NOMO-1 (cell line): ENCODE data around the gene STX16.

Source experiments
- DNase-seq, 2 experiments: peaks; one replicate each; lab custom pipeline; 2025; ENCODE audit not compliant: unreplicated experiment in 2 of 2; lab: John Stamatoyannopoulos, UW

Gene STX16

DNA sequence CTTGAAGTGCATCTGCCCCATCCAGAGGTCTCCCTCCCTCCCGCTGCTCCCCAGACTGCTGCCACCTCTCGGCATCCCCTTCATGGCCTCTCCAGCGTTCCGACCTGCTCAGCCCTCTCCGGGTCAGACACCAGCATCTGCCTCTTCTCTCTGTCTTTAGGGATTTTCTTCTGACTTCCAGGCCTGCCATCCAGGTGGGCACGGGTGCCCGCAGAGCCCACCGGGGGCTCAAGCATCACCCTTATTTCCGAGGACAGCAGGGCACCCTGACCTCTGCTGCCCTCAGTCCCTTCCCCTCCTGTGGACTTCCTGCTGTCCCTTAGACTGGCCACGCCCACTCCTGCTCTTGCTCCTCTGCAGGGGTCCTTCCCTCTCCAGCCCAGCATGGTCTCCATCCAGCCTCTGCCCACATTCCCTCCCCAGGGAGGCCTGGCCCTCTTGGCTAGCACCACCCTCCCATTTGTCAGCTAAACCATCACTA, 44.9 kb downstream of the STX16 start:
- DNase-seq: no peak

DNA sequence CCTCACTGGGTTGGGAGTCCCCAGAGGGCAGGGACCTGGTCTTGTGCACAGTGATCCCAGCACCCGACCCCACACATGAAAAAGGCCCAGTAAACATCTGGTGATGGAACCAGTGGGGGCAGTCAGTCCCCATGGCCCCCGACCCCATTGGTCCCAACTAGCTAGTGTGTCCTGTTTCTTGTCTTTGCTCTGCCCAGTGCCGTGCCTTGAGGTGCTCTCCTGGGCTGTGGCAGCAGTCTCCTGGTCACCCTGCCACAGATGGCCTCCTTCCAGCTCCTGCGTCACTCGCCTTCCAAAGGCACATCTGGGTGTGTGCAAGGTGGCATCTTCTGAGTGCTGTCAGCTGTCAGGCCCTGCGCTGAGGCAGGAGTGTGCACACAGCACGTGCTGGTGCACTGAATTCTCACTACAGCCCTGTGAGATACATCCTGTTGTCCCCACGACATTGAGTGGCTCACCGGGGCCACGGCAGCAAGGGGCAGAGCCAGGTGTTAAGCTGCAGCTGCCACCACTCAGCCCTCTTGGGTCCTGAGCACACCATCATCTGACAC, 45.4 kb downstream of the STX16 start:
- no peak for DNase-seq

DNA sequence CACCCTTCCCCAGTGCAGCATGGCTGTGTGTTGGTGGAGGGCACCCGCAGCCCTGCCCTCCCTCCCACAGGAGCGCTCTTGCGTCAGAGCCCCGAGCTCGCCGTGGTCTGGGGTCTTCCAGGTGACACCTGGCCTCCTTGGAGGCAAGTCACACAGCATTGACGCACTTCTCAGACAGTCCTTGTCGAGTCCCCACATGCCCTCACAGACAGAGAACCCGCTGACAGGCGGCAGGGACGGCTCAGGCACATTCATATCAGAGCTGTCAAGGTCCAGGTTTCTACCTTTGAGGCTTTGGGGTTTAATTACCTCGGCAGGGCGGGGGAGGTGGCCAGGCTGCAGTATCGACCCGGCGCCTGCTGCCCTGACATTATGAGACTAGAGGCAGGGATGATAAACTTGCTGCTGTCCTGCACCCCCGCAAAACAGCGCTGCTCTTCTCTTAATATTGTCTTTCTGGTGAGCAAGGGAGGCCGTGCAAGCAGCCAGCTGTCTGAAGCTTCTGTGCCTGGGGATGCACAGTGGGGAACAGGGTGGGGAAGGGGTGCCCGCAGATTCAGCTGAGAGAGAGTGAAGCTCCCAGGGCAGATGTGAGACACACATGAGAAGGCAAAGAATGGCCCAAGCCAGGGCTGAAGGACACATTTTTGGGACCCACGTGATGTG, 46.3 kb downstream of the STX16 start:
- DNase-seq: no peak

DNA sequence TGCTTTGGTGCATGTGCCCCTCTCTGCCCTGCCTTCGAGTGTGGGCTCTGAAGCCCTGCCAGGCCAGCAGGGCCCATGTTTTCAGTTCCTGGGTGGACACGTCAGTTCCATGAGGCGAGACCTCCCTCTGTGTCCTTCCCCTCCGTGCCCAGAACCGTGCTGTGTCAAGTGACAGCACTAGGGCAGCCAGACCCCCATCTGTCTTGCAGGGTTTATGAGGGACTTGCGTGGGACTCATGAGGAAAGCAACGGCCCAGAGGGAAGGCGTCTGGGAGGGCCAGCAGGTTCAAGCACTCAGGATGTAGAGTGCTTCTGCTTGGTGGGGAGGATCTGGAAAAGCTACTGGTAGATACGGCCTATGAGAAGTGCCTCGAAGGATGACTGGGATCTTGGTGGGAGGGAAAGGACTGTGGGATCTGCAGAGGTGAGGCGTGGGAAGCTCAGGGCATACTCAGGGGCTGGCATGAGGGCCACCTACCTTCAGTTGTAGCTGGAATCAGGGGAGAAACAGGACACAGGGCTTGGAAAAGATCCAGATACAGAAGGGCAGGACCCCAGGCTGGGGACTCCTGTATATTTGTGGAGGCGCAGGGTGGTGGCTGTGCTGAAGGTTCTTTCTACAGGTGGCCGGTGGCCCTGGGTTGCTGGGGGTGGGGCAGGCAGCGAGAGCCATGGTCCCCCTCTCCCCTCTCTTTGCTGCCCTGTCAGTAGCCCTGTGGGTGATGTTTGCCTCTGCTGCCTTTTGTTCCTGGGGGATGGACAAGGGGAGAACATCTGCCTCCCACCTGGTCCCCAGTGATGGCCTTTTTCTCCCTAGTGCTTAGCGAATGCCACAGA, 47.0 kb downstream of the STX16 start:
- DNase-seq: no peak

DNA sequence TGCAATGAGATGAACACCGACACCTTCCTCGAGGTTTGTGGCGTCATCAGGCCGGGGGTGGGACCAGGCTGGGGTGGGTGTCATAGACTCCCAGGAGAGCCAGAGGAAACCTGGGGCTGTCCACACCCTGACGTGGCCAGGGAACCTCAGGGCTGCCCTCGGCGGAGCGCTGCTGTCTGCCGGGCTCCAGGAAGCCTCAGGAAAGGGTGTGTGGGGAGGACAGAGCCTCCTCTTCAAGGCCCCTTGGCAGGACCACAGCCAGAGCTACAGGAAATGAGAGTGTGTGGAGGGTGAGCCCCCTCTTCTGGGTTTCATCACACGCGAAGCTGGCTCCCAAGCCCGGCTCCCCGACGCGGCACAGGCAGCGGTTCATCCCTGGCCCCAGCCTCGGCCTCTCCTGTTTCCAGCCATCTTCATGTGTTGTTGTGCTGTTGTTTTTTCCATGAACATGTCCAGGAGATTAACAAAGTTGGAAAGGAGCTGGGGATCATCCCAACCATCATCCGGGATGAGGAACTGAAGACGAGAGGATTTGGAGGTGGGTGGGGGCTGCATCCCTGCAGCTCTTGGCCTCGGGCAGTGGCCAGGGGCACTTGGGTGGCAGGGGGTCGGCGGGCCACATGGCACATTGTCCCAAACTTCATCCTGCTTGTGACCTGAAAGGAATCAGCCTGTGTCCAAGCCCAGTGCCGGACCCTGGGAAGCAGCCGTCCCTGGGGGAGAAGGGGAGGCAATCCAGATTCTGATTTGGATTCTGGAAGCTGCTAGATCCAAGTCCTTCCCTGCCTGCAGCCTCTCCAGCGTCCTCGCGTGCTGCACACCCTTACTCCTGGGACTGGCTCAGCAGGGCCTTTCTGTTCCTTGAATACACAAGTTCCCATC, 47.9 kb downstream of the STX16 start:
- no peak for DNase-seq

DNA sequence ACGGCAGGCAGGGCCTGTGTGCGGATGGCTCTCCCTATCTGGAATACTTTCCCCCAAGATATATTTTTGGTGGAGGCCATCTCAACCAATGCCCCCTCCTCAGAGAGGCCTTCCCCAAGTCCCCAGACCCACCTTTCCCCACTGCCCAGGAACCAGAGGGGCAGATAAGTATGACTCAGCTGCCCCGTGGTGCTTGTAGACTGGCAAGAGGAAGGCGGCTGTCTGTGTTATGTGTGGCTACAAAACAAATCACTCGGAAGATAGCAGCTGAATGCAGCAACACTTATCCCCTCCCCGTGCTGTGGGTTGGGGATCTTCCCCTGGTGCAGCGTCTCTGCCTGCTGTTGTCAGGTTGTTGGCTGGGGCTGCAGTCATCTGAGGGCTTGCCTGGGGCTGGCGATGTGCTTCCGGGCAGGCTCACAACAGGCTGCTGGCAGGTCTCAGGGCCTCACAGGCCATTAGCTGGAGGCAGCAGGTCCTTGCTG, 48.6 kb downstream of the STX16 start:
- no peak for DNase-seq

DNA sequence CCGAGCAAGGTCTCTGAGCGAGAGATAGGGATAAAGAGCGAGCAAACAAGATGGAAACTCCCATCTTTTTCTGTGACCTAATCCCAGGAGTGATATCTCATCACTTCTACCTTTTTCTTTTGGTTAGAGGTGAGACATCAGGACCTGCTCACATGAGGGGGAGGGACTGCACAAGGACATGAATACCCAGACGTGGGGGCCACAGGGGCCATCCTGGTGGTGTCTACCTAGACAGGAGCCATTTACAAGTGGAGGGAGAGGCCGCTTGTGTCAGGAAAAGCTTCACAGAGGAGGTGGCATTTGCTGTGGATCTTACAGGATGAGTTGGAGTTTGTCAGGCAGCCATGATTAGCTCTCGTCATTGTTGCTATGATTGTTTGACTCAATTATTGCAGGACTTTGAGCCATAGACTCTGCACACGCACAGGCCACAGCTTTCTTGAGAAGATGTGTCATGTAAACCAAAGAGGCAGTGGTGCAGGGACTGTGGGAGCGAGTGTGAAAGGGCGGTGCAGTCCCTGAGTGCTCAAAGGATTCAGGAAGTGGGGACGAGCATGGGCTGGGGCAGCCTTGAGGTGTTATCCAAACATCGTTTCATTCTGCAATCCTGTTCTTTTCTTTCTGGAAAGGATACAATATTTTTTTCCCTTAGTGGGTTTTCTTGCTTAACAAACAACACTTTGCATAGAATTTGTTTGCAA, 49.2 kb downstream of the STX16 start:
- no peak for DNase-seq

DNA sequence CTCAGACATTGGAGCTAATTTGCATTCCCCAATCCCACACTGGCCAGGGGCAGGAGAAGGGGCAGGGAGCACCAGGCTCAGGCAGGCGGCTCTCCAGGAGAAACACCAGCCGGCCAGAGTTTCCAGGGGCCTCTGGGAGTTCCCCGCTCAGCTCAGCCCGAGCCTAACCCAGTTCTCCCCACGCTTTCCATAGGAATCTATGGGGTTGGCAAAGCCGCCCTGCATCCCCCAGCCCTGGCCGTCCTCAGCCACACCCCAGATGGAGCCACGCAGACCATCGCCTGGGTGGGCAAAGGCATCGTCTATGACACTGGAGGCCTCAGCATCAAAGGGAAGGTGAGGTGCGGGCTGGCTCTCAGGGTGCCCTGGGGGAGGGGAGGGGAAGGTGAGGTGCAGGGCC, 49.7 kb downstream of the STX16 start:
- DNase-seq: no peak

DNA sequence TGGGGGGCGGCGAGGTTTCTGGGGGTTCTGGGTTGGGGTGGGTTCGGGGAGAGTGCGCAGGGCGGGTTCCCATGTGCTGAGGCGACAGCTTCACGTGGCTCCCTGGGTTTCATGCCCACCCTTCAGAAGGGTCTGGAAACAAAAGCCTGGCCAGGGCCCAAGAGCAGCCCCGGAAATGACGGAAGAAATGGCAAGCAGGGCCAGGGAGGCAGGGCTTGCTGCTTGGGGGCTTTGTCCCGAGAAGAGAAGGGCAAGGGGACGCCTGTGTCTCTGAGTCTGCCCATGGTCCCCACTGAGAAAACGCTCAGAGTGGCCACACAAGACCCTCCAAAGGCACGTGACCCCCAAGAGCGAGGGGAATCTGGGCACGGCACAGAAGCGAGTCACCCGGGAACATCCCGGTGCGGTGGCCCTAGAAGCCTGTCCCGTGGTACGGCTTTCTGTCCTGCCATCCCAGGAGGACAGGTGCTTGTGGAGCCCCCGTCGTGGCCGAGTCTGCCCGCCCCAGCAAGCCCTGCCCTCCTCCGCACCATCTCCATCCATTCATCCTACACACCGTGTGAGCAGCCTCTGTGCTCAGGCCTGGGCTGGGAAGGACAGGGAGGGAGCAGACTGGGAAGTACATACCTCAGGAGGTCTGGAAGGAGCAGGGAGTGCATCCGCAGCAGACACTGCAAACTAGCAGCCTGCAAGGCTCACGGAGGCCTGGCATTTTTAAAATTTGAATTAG, 50.5 kb downstream of the STX16 start:
- DNase-seq: no peak

DNA sequence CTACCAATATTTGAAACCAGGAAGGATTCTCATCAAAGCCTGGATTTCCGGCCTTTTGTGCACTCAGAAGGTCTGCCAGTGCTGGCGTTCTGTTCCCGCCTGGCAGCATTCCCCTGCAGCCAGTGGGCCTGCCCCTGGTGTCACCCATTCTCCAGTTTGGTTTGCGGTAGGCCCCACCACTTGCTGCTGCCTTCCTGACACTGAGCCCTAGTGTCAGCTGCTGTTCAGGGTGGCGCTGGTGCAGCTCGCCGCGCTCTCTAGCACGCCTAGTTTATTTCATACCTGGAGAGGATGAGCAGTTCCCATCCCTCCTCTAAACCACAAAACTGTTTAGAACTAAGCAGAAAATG, 51.1 kb downstream of the STX16 start:
- no peak for DNase-seq

DNA sequence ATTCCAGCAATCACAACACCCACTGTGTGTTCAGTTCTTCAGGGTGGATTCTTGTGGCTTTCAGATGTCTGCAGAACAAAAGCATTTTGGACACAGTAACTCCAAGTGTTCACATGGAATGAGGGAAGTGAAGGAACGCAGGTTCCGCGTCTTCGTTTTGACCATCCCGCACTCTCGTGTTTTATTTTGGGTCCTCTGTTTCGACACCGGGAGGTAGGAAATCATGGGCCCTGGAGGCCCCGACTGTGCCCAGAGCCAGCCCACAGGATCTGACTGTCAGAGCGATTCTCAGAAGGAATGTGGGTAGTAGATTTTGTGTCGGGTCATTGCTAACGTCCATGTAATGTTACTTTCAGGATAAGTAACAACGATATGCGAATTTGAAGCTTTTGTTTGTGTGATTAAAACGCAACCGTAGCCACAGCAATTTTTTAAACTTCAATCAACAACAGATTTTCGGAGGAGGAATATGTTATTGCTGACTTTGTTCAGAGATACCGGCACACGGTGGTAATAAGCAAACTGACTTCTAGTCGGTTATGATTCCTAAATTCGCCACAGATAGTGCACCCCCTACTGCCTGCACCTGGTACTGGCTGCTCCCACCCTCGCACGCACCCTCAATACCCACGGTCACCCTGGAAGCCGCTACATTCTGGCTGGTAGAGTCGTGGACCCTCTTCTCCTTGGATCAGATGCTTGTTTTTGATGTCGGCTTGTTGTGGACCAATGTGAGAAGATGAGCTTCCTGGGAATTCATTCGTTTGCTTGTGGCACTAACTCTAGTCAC, 52.0 kb downstream of the STX16 start:
- DNase-seq: no peak

DNA sequence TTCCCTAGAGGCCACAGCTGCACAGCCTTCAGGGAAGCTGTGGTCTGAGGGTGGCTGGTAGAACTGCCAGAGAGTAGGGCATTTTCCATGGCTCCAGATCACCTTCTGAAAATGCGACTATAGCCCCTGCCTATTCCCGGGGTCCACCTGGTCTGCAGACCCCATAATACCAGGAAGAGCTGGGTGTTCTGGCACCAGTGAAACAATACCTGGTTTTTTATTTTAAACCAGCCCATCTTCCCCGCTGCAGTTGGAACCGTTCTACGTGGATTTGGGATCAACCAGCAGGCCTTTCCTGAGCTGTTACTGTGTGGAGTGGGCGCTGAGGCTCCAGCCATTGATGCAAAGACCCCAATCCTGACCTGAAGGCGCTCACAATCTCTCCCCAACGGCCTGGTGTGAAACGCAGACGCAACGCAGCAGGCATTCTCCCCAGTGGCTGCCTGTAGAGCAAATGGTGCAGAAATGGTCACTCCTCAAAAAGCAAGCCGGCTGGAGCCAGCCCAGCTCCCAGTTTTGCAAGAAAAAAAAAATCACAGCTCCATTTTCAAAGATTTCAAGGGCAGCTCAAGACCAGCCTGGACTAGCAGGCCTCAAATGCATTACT, 52.8 kb downstream of the STX16 start:
- DNase-seq: no peak

DNA sequence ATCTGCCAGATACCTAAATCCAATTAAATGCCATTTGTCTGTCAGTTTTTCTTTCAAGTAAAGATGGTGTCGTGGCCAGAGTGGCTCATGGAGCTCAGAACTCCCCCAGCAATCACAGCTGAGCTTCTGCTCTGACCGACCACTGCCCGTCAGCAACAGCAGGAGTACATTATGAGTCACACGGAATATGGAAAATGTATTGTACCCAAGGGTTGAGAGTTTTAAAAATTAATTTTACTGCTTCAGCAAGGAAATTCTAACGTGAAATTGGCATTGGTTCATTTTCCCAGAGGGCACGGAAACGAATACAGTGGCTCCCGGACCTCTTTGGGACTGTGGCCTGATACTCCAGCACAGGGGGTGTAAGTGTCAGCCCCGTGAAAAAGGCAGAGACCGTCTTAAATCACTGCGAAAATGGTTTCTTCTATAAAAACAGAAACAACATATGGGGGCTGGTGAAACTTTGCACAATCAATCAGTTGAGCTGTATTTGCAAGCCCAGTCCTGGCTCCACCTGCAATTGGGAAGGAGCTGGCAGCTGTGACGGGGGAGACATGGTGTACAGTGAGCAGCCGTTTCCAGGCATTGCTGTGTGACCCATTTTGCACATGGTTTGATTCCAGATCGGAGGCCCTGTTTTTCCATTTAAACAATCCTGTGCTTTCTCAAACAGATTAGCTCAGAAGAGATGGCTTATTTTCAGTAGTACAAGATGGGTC, 54.3 kb downstream of the STX16 start:
- DNase-seq: no peak

DNA sequence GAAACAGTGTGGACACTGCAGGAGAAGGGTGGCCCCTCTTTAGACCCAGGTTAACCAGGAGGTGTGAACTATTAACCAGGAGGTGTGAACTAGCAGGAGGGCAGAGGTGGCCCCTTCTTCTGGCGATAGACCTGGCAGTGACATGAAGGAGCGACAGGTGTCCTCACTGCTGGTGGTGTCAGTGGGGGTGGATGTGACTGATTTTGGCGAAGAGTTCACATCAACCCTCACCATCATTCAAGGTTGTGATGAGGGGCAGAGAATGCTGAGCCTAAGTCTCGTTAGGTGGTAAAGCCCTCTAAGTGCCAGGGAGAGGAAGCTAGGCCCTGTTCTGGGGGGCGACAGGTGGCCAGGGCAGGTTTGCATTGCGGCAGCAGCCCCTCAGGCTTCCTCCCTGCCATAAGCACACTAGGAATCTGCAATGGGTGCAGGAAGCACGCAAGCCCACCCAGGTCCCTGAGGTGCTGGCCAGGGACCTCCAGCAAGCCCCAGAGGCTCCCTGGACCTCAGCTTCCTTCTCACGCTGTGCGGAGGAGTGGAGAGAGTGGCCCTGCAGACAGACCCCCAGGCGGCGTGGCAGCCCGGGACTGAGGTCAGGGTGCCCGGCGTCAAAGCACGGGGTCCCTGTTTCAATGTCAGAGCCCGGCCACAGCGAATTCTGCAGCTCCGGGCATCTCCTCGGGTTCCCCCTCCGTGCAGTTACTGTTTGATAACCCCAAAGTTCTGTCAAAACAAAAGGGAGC, 55.2 kb downstream of the STX16 start:
- no peak for DNase-seq

DNA sequence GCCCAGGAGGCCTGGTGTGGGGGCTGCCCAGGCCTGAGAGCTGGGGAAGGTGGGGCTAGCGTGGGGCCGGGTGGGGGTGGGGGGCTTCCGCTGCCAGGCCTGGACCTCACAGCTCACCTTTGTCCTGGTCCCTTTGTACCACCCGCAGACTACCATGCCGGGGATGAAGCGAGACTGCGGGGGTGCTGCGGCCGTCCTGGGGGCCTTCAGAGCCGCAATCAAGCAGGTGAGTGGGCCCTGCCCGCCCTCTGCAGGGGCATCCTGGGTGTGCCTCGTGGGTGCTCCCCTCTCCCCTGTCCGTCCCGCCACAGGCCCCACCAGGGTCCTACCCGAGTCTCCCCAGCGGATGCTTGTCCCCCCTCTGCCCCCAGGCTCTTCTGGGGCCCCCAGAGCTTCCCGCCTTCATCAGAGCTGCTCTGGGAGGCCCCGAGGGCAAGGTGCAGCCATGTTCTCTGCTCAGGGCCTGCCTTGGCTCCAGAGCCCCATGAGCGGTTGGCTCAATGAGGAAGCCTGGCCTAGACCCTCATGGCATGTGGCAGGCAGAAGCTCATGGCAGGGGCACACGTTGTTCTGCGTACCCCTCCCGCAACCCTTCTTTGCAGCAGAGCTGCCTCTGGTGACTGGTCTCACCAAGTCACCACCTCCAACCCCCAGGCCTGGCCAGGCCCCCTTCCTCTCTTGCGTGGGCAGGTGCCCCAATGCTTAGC, 56.0 kb downstream of the STX16 start:
- DNase-seq: no peak

DNA sequence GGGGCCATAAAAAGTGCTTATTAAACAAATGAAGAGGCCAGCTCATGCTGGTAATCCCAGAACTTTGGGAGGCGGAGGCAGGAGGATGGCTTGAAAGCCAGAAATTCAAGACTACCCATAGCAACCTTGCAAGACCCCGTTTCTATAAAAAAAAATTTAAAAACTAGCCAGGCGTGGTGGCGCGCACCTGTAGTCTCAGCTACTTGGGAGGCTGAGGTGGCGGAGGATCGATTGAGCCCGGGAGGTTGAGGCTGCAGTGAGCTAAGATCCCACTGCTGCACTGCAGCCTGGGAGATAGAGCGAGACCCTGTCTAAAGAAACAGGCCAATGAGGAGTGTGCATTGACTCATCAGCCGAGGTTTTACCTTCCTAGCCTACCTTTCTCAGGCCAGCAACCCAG, 56.7 kb downstream of the STX16 start:
- DNase-seq: no peak
